ENCODE results near the gene PNPLA7. TPM values are rescaled to one million over a fixed set of nuclear protein-coding genes. Genes with fewer than 3 reads are reported as not detected.

PNPLA7 gene
- total RNA-seq, 4 donors from 2014 or later, result 10.1 to 23.6 (median 11.6) TPM

DNA sequence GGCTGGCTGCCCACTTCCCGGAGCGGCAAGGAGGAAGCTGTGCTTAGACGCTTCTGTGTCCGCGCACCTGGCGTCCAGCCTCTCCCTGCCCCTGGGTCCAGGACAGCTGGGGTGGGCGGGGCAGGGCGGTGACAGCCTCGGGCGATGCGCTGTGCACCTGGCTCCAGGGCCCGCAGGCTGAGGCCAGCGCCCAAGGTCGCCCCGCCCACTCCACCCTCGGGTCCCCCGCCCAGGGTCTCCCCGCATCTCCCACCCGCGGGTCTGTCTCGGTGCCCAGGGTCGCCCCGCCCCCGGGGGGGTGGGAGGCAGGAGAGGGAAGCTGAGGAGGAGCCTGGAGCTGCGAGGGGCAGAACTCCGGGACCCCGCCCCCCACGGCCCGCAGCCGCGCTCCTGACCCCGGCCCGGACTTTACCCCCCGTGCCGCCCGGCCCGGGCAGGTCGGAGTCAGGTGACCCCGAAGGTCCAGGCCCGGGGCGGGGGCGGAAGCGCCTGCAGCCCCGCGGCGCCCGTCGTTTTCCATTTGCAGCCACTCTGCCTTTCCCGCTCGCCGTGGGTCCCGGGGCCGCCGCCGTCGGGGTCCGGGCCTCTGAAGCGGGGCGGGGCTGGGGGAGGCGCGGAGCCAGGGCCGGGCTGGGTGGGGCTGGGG is 108.8 kb downstream of the PNPLA7 start, which contains the start of gene ENTPD8:
Gene ENTPD8 (minus strand): TSS at position 69 of the 646 bp plus-strand sequence. CDS start 3,072 bp downstream, outside the sequence.
- Histone ChIP-seq H3K4me3 (replicated peaks in 1 of 3) (peak within 1 kb of the TSS in 1 of 3 donors; percentile 40), H3K27ac (no peak within 1 kb of the TSS), H3K4me1 (peaks cover 5 to 34% of the 10 kb centered on the region in 2 donors), H3K27me3 (no peaks in the 10 kb centered on the region), H3K36me3 (no peaks in the 10 kb centered on the region), H3K9me3 (no peaks in the 10 kb centered on the region)
- 0% methylated on average over 1 of the region's 62 CpGs; no CpG with 5 or more reads in 1 of the 2 donors for WGBS, 2 donors
- intact Hi-C loops (cut with DNase I), result no loop called here
- peak; percentile 72 to 75 for DNase-seq
- TF ChIP-seq POLR2A (IDR thresholded peaks at IDR 0.05), result no peak
- TF ChIP-seq, protein P1, sequence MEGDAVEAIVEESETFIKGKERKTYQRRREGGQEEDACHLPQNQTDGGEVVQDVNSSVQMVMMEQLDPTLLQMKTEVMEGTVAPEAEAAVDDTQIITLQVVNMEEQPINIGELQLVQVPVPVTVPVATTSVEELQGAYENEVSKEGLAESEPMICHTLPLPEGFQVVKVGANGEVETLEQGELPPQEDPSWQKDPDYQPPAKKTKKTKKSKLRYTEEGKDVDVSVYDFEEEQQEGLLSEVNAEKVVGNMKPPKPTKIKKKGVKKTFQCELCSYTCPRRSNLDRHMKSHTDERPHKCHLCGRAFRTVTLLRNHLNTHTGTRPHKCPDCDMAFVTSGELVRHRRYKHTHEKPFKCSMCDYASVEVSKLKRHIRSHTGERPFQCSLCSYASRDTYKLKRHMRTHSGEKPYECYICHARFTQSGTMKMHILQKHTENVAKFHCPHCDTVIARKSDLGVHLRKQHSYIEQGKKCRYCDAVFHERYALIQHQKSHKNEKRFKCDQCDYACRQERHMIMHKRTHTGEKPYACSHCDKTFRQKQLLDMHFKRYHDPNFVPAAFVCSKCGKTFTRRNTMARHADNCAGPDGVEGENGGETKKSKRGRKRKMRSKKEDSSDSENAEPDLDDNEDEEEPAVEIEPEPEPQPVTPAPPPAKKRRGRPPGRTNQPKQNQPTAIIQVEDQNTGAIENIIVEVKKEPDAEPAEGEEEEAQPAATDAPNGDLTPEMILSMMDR (IDR thresholded peaks at IDR 0.05), result no peak

DNA sequence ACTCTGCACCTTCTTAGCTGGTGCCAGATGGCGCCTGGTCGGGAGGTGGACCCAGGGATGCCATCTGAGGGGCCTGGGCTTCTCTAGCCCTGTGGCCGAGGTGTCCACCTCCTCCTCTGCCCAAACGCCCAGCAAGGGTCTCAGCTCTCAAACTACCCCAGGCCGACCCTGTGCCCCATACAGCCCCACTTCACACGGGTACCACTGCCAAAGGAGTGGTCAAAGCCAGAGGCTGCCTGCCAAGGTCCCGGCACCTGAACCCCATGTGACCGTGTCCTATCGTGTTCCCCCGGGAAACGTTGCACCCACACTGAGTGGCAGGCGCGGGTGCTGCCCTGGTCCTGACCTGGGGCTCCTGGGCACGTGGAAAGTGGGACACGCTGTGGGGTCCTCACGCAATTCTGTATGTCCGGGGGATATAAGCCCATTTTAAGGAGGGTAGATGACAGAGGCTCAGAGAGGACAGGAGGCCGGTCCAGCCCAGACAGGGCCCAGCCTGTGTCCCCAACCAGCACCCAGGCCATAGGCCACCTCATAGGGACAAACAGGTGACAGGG is 111.0 kb downstream of the PNPLA7 start:
- H3K9me3 ChIP-seq, result no peaks in the 10 kb centered on the region
- H3K27me3 ChIP-seq, result no peaks in the 10 kb centered on the region
- no peak overlapping the region for H3K4me3 ChIP-seq (replicated peaks in 1 of 3)
- 72 to 80% methylated on average over 2 to 8 of the region's 18 CpGs for WGBS, 2 donors
- intact Hi-C loops (cut with DNase I), result no loop called here
- no peak for TF ChIP-seq POLR2A (IDR thresholded peaks at IDR 0.05)
- TF ChIP-seq, protein P1 (IDR thresholded peaks at IDR 0.05), result no peak
- H3K27ac ChIP-seq, result no peak overlapping the region
- peaks cover 5 to 34% of the 10 kb centered on the region in 2 donors for H3K4me1 ChIP-seq
- DNase-seq, result no peak
- no peaks in the 10 kb centered on the region for H3K36me3 ChIP-seq

DNA sequence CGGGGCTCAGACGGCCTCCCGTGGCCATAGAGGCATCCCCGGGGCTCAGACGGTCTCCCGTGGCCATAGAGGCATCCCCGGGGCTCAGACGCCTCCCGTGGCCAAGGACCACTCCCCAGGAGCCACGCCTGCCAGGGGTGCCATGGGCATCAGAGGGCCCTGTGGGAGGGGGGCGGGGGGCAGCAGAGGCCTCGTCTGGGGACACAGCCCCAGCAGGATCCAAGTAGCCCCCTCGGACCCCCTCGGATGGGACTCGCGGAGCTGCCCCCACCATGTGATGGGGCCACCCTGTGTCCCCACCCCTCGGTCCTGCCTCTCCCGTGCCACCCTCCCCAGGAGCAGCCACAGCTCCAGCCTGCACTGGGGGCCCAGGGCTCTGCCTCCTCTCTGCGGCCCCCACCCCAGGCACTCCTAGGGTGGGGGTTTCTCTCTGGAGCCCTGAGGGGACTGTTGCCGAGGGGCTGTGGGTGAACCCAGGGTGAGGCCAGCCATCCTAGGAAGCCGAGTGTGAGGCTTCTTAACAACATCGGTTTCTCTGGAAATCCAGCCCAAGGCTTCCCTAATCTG is 111.5 kb downstream of the PNPLA7 start:
- H3K27ac ChIP-seq, result no peak overlapping the region
- intact Hi-C loops (cut with DNase I), result no loop called here
- peaks cover 5 to 34% of the 10 kb centered on the region in 2 donors for H3K4me1 ChIP-seq
- no peak for DNase-seq
- WGBS, 2 donors, result 77 to 89% methylated on average over 5 of the region's 22 CpGs
- H3K27me3 ChIP-seq, result no peaks in the 10 kb centered on the region
- H3K9me3 ChIP-seq, result no peaks in the 10 kb centered on the region
- H3K4me3 ChIP-seq (replicated peaks in 1 of 3), result no peak overlapping the region
- H3K36me3 ChIP-seq, result no peaks in the 10 kb centered on the region
- TF ChIP-seq, protein P1 (IDR thresholded peaks at IDR 0.05), result no peak
- TF ChIP-seq POLR2A (IDR thresholded peaks at IDR 0.05), result no peak

DNA sequence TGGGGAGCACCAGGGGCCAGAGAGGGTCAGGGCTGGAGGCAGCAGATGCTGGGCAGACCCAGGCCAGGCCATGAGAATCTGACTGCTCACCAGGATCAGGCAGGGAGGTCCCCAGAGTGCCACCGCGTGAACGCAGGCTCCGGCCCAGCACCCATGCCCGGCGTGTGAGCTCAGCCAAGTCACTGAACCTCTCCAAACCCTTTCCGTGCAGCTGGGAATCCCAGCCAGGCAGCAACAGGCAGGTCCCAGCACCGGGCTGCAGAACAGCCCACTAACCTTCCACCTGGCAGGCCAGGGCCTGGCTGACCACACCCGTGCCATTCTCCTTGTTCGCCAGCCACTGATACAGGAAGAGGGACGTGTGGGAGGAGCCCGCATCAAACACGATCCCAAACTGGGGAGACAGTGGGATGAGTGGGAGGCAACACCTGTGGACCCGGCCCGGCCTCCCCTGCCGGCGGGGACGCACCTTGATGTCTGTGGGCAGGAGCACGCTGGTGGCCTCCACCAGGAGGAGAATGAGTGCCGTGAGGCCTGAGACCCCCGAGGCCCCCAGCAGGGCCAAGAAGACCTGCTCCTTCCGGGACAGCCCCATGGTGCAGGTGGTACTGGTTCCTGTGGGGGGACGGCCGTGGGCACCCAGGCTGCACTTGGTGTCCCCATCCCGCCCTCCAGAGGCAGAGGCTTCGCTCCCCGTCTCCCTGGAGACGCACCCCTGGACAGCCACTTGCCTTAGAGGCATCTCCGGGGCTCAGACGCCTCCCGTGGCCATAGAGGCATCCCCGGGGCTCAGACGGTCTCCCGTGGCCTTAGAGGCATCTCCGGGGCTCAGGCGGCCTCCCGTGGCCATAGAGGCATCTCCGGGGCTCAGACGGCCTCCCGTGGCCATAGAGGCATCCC is 112.3 kb downstream of the PNPLA7 start:
- 55 to 86% methylated on average over 19 to 23 of the region's 40 CpGs for WGBS, 2 donors
- TF ChIP-seq, protein P1 (IDR thresholded peaks at IDR 0.05), result no peak
- TF ChIP-seq POLR2A (IDR thresholded peaks at IDR 0.05), result no peak

More for the DNA sequence above, 112.3 kb downstream of the PNPLA7 start:
- Histone ChIP-seq H3K27ac (peak overlapping the region in 1 of 3 donors; percentile 24), H3K27me3 (no peaks in the 10 kb centered on the region), H3K9me3 (no peaks in the 10 kb centered on the region), H3K36me3 (no peaks in the 10 kb centered on the region), H3K4me3 (replicated peaks in 1 of 3) (no peak overlapping the region), H3K4me1 (peaks cover 5 to 34% of the 10 kb centered on the region in 2 donors)
- peak; percentile 54 to 69 for DNase-seq
- intact Hi-C loops (cut with DNase I), result no loop called here

All from thyroid gland (tissue), 4 donors.